ENCODE results near the gene FGGY. TPM values are rescaled to one million over a fixed set of nuclear protein-coding genes. Genes with fewer than 3 reads are reported as not detected.
"Not testable (repeated sequence)": the region's sequence is repeated elsewhere in the genome, so short reads cannot be mapped to it uniquely, and the experiment has no call there.

Gene FGGY
- total RNA-seq, 2 donors from 2014 or later: 16.0 to 21.8 TPM

DNA sequence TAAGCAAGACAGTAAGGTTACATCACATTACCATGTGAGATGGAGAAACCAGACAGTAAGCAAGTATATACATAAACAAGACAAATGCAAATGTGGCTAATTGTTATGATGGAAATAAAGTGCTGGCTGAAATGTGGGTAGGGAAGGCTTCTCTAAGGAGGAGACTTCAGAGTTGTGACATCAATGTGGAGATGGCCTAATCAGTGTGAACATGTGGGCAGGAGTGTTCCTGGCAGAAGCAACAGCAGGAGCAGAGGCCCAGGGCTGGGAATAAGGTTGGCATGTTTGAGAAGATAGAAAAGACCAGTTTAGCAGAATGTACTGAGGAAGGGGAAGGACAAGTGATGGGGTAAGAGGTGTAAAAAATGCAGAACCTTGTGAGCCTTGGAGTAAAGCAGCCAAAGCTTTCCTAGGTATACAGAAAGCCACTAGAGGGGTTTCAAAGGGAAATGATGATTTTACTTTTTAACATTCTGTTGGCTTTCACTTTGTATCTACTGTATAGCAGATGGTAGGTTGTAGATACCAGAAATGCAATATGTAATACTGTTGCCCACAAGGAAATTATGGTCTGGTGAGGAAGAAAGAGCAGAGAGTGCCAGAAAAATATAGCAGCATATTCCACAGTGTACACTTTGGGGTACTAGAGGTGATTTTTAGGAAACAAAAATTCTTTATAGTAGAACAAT lies 197.4 kb downstream of the FGGY start:
- DNase-seq (ENCODE audit: low spot score): no peak
- H3K36me3 ChIP-seq: no peaks in the 10 kb centered on the region
- no peak for TF ChIP-seq CTCF (IDR thresholded peaks at IDR 0.05)

GRCh38 chr1:59496156-59496555 lies 199.3 kb downstream of the FGGY start:
- Histone ChIP-seq H3K9me3 (peaks cover 0 to 15% of the 10 kb centered on the region in 2 donors), H3K4me1 (peaks cover 0 to 15% of the 10 kb centered on the region in 2 donors)
- not testable (repeated sequence) for H3K27me3 ChIP-seq; DNase-seq (ENCODE audit: low spot score); H3K36me3 ChIP-seq; H3K27ac ChIP-seq; H3K4me3 ChIP-seq

More for the DNA sequence above, 197.4 kb downstream of the FGGY start:
- H3K27ac ChIP-seq: peak overlapping the region in 1 of 2 donors; percentile 3
- no peak overlapping the region for H3K4me3 ChIP-seq
- H3K27me3 ChIP-seq: no peaks in the 10 kb centered on the region
- peaks cover 0 to 8% of the 10 kb centered on the region in 2 donors for H3K4me1 ChIP-seq
- H3K9me3 ChIP-seq: peaks cover 0 to 15% of the 10 kb centered on the region in 2 donors

GRCh38 chr1:59497616-59498015 lies 200.7 kb downstream of the FGGY start:
- Histone ChIP-seq H3K27me3 (no peaks in the 10 kb centered on the region), H3K4me3 (no peak overlapping the region), H3K9me3 (peaks cover 0 to 7% of the 10 kb centered on the region in 2 donors), H3K4me1 (peaks cover 0 to 15% of the 10 kb centered on the region in 2 donors), H3K36me3 (no peaks in the 10 kb centered on the region), H3K27ac (no peak overlapping the region)
- DNase-seq (ENCODE audit: low spot score): no peak
- TF ChIP-seq CTCF (IDR thresholded peaks at IDR 0.05): no peak

GRCh38 chr1:59498640-59499039 lies 201.7 kb downstream of the FGGY start:
- Histone ChIP-seq H3K9me3 (peaks cover 0 to 7% of the 10 kb centered on the region in 2 donors), H3K36me3 (no peaks in the 10 kb centered on the region), H3K27me3 (no peaks in the 10 kb centered on the region), H3K4me1 (peaks cover 0 to 15% of the 10 kb centered on the region in 2 donors), H3K27ac (no peak overlapping the region), H3K4me3 (no peak overlapping the region)
- no peak for DNase-seq (ENCODE audit: low spot score)
- no peak for TF ChIP-seq CTCF (IDR thresholded peaks at IDR 0.05)

DNA sequence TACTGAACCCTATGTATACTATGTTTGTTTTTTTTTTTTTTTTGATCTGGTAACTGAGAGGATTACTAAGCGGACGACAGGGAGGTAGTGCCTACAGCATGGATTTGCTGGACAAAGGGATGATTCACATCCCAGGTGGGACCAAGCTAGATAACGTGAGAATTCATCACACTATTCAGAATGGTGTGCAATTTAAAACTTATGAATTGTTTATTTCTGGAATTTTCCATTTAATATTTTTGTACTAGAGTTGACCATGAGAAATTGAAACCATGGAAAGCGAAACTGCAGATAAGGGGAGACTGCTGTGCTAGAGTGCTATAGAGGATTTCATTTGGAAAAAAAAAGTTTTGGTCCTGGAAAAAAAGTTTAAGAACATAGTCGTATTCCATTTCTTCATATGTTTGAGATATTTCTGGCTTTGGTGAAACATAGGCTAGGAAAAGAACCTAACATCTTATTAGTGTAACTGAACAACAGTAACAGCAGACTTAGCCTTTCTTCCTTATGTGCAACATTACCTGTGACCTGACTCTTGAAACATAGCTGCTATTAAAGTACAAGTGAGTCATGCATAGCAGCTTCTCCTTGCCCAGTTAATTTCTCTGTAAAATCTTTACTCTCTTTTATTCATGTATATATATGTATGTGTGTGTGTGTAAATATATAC lies 202.5 kb downstream of the FGGY start:
- Histone ChIP-seq H3K27ac (no peak overlapping the region), H3K4me3 (peak overlapping the region in 1 of 2 donors; percentile 14), H3K36me3 (no peaks in the 10 kb centered on the region), H3K4me1 (peaks cover 0 to 15% of the 10 kb centered on the region in 2 donors), H3K27me3 (no peaks in the 10 kb centered on the region), H3K9me3 (peaks cover 0 to 7% of the 10 kb centered on the region in 2 donors)
- TF ChIP-seq CTCF (IDR thresholded peaks at IDR 0.05): no peak
- DNase-seq (ENCODE audit: low spot score): no peak

- H3K4me3 ChIP-seq: no peak overlapping the region
- H3K4me1 ChIP-seq: peaks cover 0 to 15% of the 10 kb centered on the region in 2 donors
- DNase-seq (ENCODE audit: low spot score): no peak
- TF ChIP-seq CTCF (IDR thresholded peaks at IDR 0.05): no peak
- H3K9me3 ChIP-seq: peaks cover 0 to 7% of the 10 kb centered on the region in 2 donors
- H3K36me3 ChIP-seq: no peaks in the 10 kb centered on the region
- no peak overlapping the region for H3K27ac ChIP-seq
- H3K27me3 ChIP-seq: no peaks in the 10 kb centered on the region
Observed at GRCh38 chr1:59499943-59500569, 203.2 kb downstream of the FGGY start.
